ENCODE measurements around the gene ADCY5. TPM values are rescaled to one million over a fixed set of nuclear protein-coding genes. Genes with fewer than 3 reads are reported as not detected.
A peak's percentile ranks its signal among the peaks of the same experiment; 100 is the strongest.

The ADCY5 gene
- total and polyA plus RNA-seq, 2 donors: 0.76 to 1.7 TPM

- no peaks in the 10 kb centered on the region for H3K4me1 ChIP-seq (ENCODE audit: control insufficient read depth in 2 of 2, insufficient read depth in 2 of 2, low read length in 2 of 2)
- H3K27ac ChIP-seq (ENCODE audit: low read depth in 1 of 2, low read length in 1 of 2): no peak overlapping the region
- H3K4me3 ChIP-seq (ENCODE audit: low read length in 2 of 2): no peak overlapping the region
- H3K27me3 ChIP-seq (ENCODE audit: control insufficient read depth in 2 of 2, insufficient read depth in 1 of 2, low read length in 1 of 2): peaks cover 0 to 2% of the 10 kb centered on the region in 2 donors
- 93% methylated on average over 23 of the region's 23 CpGs for WGBS
- no peaks in the 10 kb centered on the region for H3K9me3 ChIP-seq (ENCODE audit: control insufficient read depth in 2 of 2, insufficient read depth in 1 of 2, low read length in 1 of 2)
- DNase-seq (ENCODE audit: low read depth in 6 of 9, low spot score in 9 of 9): no peak
- no peaks in the 10 kb centered on the region for H3K36me3 ChIP-seq (ENCODE audit: control insufficient read depth in 2 of 2, insufficient read depth in 2 of 2, low read length in 1 of 2)
Observed at GRCh38 chr3:123290962-123291361, 157.9 kb downstream of the ADCY5 start.

DNA sequence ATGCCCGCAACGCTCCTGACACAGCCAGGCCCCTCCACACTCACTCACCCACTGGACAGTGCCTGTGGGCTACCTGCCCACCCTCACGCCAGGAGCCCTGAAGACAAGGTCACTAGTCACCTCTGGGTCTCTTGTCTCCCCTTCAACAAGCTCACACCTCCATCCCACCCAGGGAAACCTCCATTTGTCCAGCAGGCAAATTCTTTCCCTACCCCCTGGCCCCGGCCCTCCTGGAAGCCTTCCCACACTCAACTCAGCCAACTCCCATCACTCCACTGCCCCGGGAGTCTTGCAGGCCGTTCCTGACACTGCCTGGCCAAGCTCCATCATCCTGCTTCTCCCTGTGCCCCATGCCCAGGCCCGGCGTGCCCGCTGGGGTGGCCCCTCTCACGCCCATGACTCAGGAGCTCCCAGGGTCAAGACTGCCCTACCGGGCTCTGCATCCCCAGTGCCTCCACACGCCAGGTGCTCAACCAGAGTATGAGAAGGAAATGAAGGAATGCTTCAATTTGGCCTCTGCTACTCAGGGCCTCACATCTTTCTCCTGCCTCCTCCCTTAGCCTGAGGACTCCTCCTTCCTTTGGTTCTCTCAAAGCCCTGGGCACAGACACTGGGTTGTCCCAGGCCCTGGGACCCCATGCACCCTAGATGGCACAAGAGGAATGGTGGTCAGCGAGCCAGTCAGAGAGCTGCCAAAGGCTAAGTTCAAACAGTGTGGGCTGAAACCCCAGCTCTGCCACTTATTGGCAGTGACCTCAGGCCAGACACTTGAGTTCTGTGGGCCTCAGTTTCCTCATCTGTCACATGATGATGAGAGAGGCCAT, 158.6 kb downstream of the ADCY5 start:
- Histone ChIP-seq H3K4me3 (ENCODE audit: low read length in 2 of 2) (no peak overlapping the region), H3K27me3 (ENCODE audit: control insufficient read depth in 2 of 2, insufficient read depth in 1 of 2, low read length in 1 of 2) (peaks cover 0 to 2% of the 10 kb centered on the region in 2 donors), H3K4me1 (ENCODE audit: control insufficient read depth in 2 of 2, insufficient read depth in 2 of 2, low read length in 2 of 2) (no peaks in the 10 kb centered on the region), H3K36me3 (ENCODE audit: control insufficient read depth in 2 of 2, insufficient read depth in 2 of 2, low read length in 1 of 2) (no peaks in the 10 kb centered on the region), H3K27ac (ENCODE audit: low read depth in 1 of 2, low read length in 1 of 2) (no peak overlapping the region), H3K9me3 (ENCODE audit: control insufficient read depth in 2 of 2, insufficient read depth in 1 of 2, low read length in 1 of 2) (no peaks in the 10 kb centered on the region)
- 90% methylated on average over 13 of the region's 13 CpGs for WGBS
- no peak for DNase-seq (ENCODE audit: low read depth in 6 of 9, low spot score in 9 of 9)

- Histone ChIP-seq H3K36me3 (ENCODE audit: control insufficient read depth in 2 of 2, insufficient read depth in 2 of 2, low read length in 1 of 2) (no peaks in the 10 kb centered on the region), H3K4me1 (ENCODE audit: control insufficient read depth in 2 of 2, insufficient read depth in 2 of 2, low read length in 2 of 2) (no peaks in the 10 kb centered on the region), H3K4me3 (ENCODE audit: low read length in 2 of 2) (no peak overlapping the region), H3K27ac (ENCODE audit: low read depth in 1 of 2, low read length in 1 of 2) (no peak overlapping the region), H3K9me3 (ENCODE audit: control insufficient read depth in 2 of 2, insufficient read depth in 1 of 2, low read length in 1 of 2) (no peaks in the 10 kb centered on the region), H3K27me3 (ENCODE audit: control insufficient read depth in 2 of 2, insufficient read depth in 1 of 2, low read length in 1 of 2) (peaks cover 0 to 2% of the 10 kb centered on the region in 2 donors)
- 96% methylated on average over 20 of the region's 20 CpGs for WGBS
- no peak for DNase-seq (ENCODE audit: low read depth in 6 of 9, low spot score in 9 of 9)
Observed at GRCh38 chr3:123289391-123290106, 159.3 kb downstream of the ADCY5 start.

GRCh38 chr3:123287962-123288302, 161.0 kb downstream of the ADCY5 start:
- H3K36me3 ChIP-seq (ENCODE audit: control insufficient read depth in 2 of 2, insufficient read depth in 2 of 2, low read length in 1 of 2): no peaks in the 10 kb centered on the region
- WGBS: 89% methylated on average over 6 of the region's 6 CpGs
- no peak overlapping the region for H3K4me3 ChIP-seq (ENCODE audit: low read length in 2 of 2)
- DNase-seq (ENCODE audit: low read depth in 6 of 9, low spot score in 9 of 9): no peak
- no peaks in the 10 kb centered on the region for H3K4me1 ChIP-seq (ENCODE audit: control insufficient read depth in 2 of 2, insufficient read depth in 2 of 2, low read length in 2 of 2)
- H3K27ac ChIP-seq (ENCODE audit: low read depth in 1 of 2, low read length in 1 of 2): no peak overlapping the region
- peaks cover 0 to 1% of the 10 kb centered on the region in 2 donors for H3K27me3 ChIP-seq (ENCODE audit: control insufficient read depth in 2 of 2, insufficient read depth in 1 of 2, low read length in 1 of 2)
- no peaks in the 10 kb centered on the region for H3K9me3 ChIP-seq (ENCODE audit: control insufficient read depth in 2 of 2, insufficient read depth in 1 of 2, low read length in 1 of 2)

- no peak for DNase-seq (ENCODE audit: low read depth in 6 of 9, low spot score in 9 of 9)
- H3K4me3 ChIP-seq (ENCODE audit: low read length in 2 of 2): no peak overlapping the region
- H3K27me3 ChIP-seq (ENCODE audit: control insufficient read depth in 2 of 2, insufficient read depth in 1 of 2, low read length in 1 of 2): no peaks in the 10 kb centered on the region
Observed at GRCh38 chr3:123287051-123287961, 161.6 kb downstream of the ADCY5 start.

DNA sequence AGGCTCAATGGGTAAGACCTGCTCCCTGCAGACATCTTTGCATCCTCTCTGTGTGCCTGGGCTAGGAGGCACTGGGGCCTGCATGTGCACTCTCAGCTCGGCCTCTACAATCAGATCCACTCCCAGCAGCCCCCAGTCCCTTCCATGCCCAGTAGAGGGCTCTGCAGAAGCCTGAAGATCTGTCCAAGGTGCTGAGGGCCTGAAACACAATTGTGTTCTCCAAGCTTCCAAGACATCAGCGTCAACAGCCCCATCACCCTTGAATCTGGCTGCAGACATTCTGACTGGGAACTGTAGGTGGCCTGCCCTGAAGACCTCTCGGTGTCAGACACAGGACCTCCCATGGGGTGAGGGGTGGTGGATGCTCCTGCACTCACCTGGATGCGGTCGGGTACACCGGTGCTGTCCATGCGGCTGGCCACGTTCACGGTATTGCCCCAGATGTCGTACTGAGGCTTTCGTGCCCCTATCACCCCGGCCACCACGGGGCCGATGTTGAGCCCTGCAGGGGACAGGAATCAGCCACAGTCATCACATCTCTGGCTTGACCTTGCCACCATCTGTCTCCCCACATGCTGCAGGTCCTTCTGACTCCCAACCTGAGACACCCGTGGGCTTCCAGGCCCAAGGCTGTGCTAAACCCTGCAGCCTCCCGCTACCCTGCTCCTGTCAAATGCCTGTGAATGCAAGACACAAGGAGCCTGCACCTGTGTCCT, 162.4 kb downstream of the ADCY5 start:
- Histone ChIP-seq H3K4me1 (ENCODE audit: control insufficient read depth in 2 of 2, insufficient read depth in 2 of 2, low read length in 2 of 2) (no peaks in the 10 kb centered on the region), H3K27ac (ENCODE audit: low read depth in 1 of 2, low read length in 1 of 2) (no peak overlapping the region), H3K36me3 (ENCODE audit: control insufficient read depth in 2 of 2, insufficient read depth in 2 of 2, low read length in 1 of 2) (no peaks in the 10 kb centered on the region), H3K27me3 (ENCODE audit: control insufficient read depth in 2 of 2, insufficient read depth in 1 of 2, low read length in 1 of 2) (no peaks in the 10 kb centered on the region), H3K4me3 (ENCODE audit: low read length in 2 of 2) (no peak overlapping the region), H3K9me3 (ENCODE audit: control insufficient read depth in 2 of 2, insufficient read depth in 1 of 2, low read length in 1 of 2) (no peaks in the 10 kb centered on the region)
- DNase-seq (ENCODE audit: low read depth in 6 of 9, low spot score in 9 of 9): peak in 8 of 9 donors; percentile 8 to 59 (median 24)
- WGBS: 82% methylated on average over 16 of the region's 16 CpGs

More at GRCh38 chr3:123287051-123287961, 161.6 kb downstream of the ADCY5 start:
- no peak overlapping the region for H3K27ac ChIP-seq (ENCODE audit: low read depth in 1 of 2, low read length in 1 of 2)
- no peaks in the 10 kb centered on the region for H3K9me3 ChIP-seq (ENCODE audit: control insufficient read depth in 2 of 2, insufficient read depth in 1 of 2, low read length in 1 of 2)
- no peaks in the 10 kb centered on the region for H3K36me3 ChIP-seq (ENCODE audit: control insufficient read depth in 2 of 2, insufficient read depth in 2 of 2, low read length in 1 of 2)
- WGBS: 94% methylated on average over 14 of the region's 14 CpGs
- H3K4me1 ChIP-seq (ENCODE audit: control insufficient read depth in 2 of 2, insufficient read depth in 2 of 2, low read length in 2 of 2): no peaks in the 10 kb centered on the region

GRCh38 chr3:123285931-123286307, 163.0 kb downstream of the ADCY5 start:
- H3K4me1 ChIP-seq (ENCODE audit: control insufficient read depth in 2 of 2, insufficient read depth in 2 of 2, low read length in 2 of 2): no peaks in the 10 kb centered on the region
- WGBS: 67% methylated on average over 4 of the region's 4 CpGs
- no peak overlapping the region for H3K27ac ChIP-seq (ENCODE audit: low read depth in 1 of 2, low read length in 1 of 2)
- H3K9me3 ChIP-seq (ENCODE audit: control insufficient read depth in 2 of 2, insufficient read depth in 1 of 2, low read length in 1 of 2): no peaks in the 10 kb centered on the region
- no peaks in the 10 kb centered on the region for H3K36me3 ChIP-seq (ENCODE audit: control insufficient read depth in 2 of 2, insufficient read depth in 2 of 2, low read length in 1 of 2)
- no peaks in the 10 kb centered on the region for H3K27me3 ChIP-seq (ENCODE audit: control insufficient read depth in 2 of 2, insufficient read depth in 1 of 2, low read length in 1 of 2)
- H3K4me3 ChIP-seq (ENCODE audit: low read length in 2 of 2): no peak overlapping the region
- DNase-seq (ENCODE audit: low read depth in 6 of 9, low spot score in 9 of 9): no peak

DNA sequence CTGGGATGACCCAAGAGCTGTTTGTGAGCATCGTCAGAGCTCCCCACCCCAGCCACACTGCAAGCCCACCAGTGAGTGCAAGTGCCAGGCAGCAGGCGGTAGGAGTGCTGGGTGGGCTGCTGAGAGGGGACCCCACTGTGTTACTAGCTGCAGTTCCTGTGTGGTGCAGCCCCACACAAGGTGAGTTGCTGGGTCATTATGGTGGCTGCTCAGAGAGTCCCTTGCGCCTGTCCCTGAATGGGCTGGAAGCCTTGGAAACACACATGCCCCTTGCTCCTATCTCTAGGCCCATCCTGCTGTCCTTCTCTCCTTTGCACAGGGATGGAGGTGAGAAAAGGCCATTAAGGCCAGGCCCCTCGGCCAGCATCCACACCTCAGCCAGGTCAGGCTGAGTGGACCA, 163.4 kb downstream of the ADCY5 start:
- DNase-seq (ENCODE audit: low read depth in 6 of 9, low spot score in 9 of 9): no peak
- no peaks in the 10 kb centered on the region for H3K9me3 ChIP-seq (ENCODE audit: control insufficient read depth in 2 of 2, insufficient read depth in 1 of 2, low read length in 1 of 2)
- no peak overlapping the region for H3K27ac ChIP-seq (ENCODE audit: low read depth in 1 of 2, low read length in 1 of 2)
- no peaks in the 10 kb centered on the region for H3K36me3 ChIP-seq (ENCODE audit: control insufficient read depth in 2 of 2, insufficient read depth in 2 of 2, low read length in 1 of 2)
- H3K4me3 ChIP-seq (ENCODE audit: low read length in 2 of 2): no peak overlapping the region
- no peaks in the 10 kb centered on the region for H3K4me1 ChIP-seq (ENCODE audit: control insufficient read depth in 2 of 2, insufficient read depth in 2 of 2, low read length in 2 of 2)
- 93% methylated on average over 4 of the region's 4 CpGs for WGBS
- H3K27me3 ChIP-seq (ENCODE audit: control insufficient read depth in 2 of 2, insufficient read depth in 1 of 2, low read length in 1 of 2): no peaks in the 10 kb centered on the region
